Neuronal stem cell (in vitro differentiated cells): ENCODE results near the gene NRM. TPM values are rescaled to one million over a fixed set of nuclear protein-coding genes. Genes with fewer than 3 reads are reported as not detected.

Experiments
- DNase-seq: peaks from one replicate; pipeline ENCODE4 v3.0.0-alpha.2; 2013; ENCODE audit warnings: low spot score
- H2AFZ ChIP-seq: one replicate; pipeline ENCODE4 v1.6.1; 2013; ENCODE audit warnings: mild to moderate bottlenecking, low read length, inconsistent platforms
- H2AK5ac ChIP-seq: 2 replicates; pipeline ENCODE4 v1.6.1; 2013; ENCODE audit warnings: low read depth, mild to moderate bottlenecking, inconsistent platforms, low read length, moderate library complexity, mixed read lengths
- H2BK120ac ChIP-seq: 2 replicates; pipeline ENCODE4 v1.6.1; 2013; ENCODE audit warnings: low read depth, mild to moderate bottlenecking, inconsistent platforms, low read length, moderate library complexity, mixed read lengths
- H2BK12ac ChIP-seq: one replicate; pipeline ENCODE4 v1.6.1; 2013; ENCODE audit warnings: low read length, inconsistent platforms
- H2BK15ac ChIP-seq: 2 replicates; pipeline ENCODE4 v1.6.1; 2013; ENCODE audit warnings: mild to moderate bottlenecking, low read length, inconsistent platforms, mixed read lengths
- H2BK5ac ChIP-seq: one replicate; pipeline ENCODE4 v1.6.1; 2013; ENCODE audit warnings: inconsistent platforms, mild to moderate bottlenecking, low read length, moderate library complexity
- H3K14ac ChIP-seq: one replicate; pipeline ENCODE4 v1.6.1; 2013; ENCODE audit warnings: low read length, inconsistent platforms
- H3K18ac ChIP-seq: 2 replicates; pipeline ENCODE4 v1.6.1; 2013; ENCODE audit warnings: low read length, inconsistent platforms
- H3K23ac ChIP-seq: 2 replicates; pipeline ENCODE4 v1.6.1; 2013; ENCODE audit warnings: low read depth, mild to moderate bottlenecking, mixed read lengths, low read length, inconsistent platforms; ENCODE audit not compliant: poor library complexity
- H3K27ac ChIP-seq: replicated peaks from 3 replicates; pipeline ENCODE4 v1.5.1; 2013; ENCODE audit warnings: low read length, inconsistent platforms
- H3K27me3 ChIP-seq, 3 experiments: 2 replicates each; pipeline ENCODE4 v1.6.1; 2013; ENCODE audit warnings: low read length in 3 of 3, mild to moderate bottlenecking in 2 of 3, inconsistent platforms in 1 of 3, low read depth in 1 of 3, mixed read lengths in 1 of 3, moderate library complexity in 1 of 3; ENCODE audit not compliant: control insufficient read depth in 3 of 3, insufficient read depth in 3 of 3
- H3K36me3 ChIP-seq, 2 donors: replicated peaks in 1 of 2; 2 replicates each; pipeline ENCODE4 v1.6.1; 2013; ENCODE audit warnings: low read length in 2 of 2; ENCODE audit not compliant: control insufficient read depth in 2 of 2, insufficient read depth in 2 of 2
- H3K4ac ChIP-seq: 2 replicates; pipeline ENCODE4 v1.6.1; 2013; ENCODE audit warnings: inconsistent platforms, mild to moderate bottlenecking, low read length, moderate library complexity
- H3K4me1 ChIP-seq, 2 donors: 1 replicate in 1 of 2; 2 replicates in 1 of 2; pipeline ENCODE4 v1.6.1; 2013; ENCODE audit warnings: low read length in 2 of 2, low read depth in 1 of 2; ENCODE audit not compliant: control insufficient read depth in 2 of 2, insufficient read depth in 1 of 2
- H3K4me2 ChIP-seq: one replicate; pipeline ENCODE4 v1.6.1; 2013; ENCODE audit warnings: mild to moderate bottlenecking, low read length, inconsistent platforms; ENCODE audit not compliant: insufficient read depth, poor library complexity, severe bottlenecking
- H3K4me3 ChIP-seq, 2 donors: 2 replicates each; pipeline ENCODE4 v1.5.1; 2013; ENCODE audit warnings: low read length in 2 of 2, mild to moderate bottlenecking in 2 of 2, inconsistent platforms in 1 of 2, moderate library complexity in 1 of 2
- H3K79me1 ChIP-seq: one replicate; pipeline ENCODE4 v1.6.1; 2013; ENCODE audit warnings: low read depth, mild to moderate bottlenecking, inconsistent platforms, low read length, moderate library complexity
- H3K9ac ChIP-seq: one replicate; pipeline ENCODE4 v1.6.1; 2013; ENCODE audit warnings: mild to moderate bottlenecking, low read depth, low read length, inconsistent platforms; ENCODE audit not compliant: poor library complexity
- H3K9me3 ChIP-seq, 2 donors: replicated peaks in 1 of 2; 2 replicates each; pipeline versions ENCODE3 to v1.6.1; 2013; ENCODE audit warnings: low read length in 2 of 2, mild to moderate bottlenecking in 2 of 2, inconsistent platforms in 1 of 2, low read depth in 1 of 2, mixed read lengths in 1 of 2, moderate library complexity in 1 of 2; ENCODE audit not compliant: control insufficient read depth in 2 of 2, insufficient read depth in 1 of 2
- H4K8ac ChIP-seq: one replicate; pipeline ENCODE4 v1.6.1; 2013; ENCODE audit warnings: low read depth, mild to moderate bottlenecking, inconsistent platforms, low read length, moderate library complexity
- H4K91ac ChIP-seq: one replicate; pipeline ENCODE4 v1.6.1; 2013; ENCODE audit warnings: low read length, low read depth, mild to moderate bottlenecking, inconsistent platforms; ENCODE audit not compliant: poor library complexity
- WGBS, 2 donors: extraction: QIAGEN DNeasy Blood & Tissue Kit; methylation state at CpG; one replicate each; pipeline ENCODE4 v1.1.7; 2013; ENCODE audit warnings: missing lambda C conversion rate in 2 of 2, mixed read lengths in 1 of 2; ENCODE audit not compliant: insufficient read length in 2 of 2, insufficient replicate concordance in 1 of 2; ENCODE audit errors: extremely low coverage in 2 of 2; 5-methylcytosine and 5-hydroxymethylcytosine counted together
- small RNA-seq: library from polyadenylated mRNA; stranded (forward); fragments of <200 nt; extraction: miRNeasy Mini kit (QIAGEN cat#:217004); gene quantifications from one replicate; pipeline ENCODE3, GENCODE V24; 2013; ENCODE audit not compliant: insufficient read depth

Gene NRM

GRCh38 chr6:30641048-30641447, 49.7 kb downstream of the NRM start:
- Histone ChIP-seq H3K36me3 (peaks cover 48 to 85% of the 10 kb centered on the region in 2 donors), H3K18ac (no peak overlapping the region)

GRCh38 chr6:30640481-30640880, 50.3 kb downstream of the NRM start:
- Histone ChIP-seq H3K36me3 (peaks cover 46 to 85% of the 10 kb centered on the region in 2 donors), H4K91ac (no peak overlapping the region), H3K18ac (no peak overlapping the region), H3K9ac (no peak overlapping the region), H3K4ac (no peak overlapping the region), H2BK15ac (no peak overlapping the region), H3K27ac (no peak overlapping the region), H3K4me3 (no peak overlapping the region), H3K14ac (no peak overlapping the region), H3K4me2 (no peak overlapping the region), H3K79me1 (peaks cover 7% of the 10 kb centered on the region), H2AK5ac (no peak overlapping the region), H3K4me1 (no peaks in the 10 kb centered on the region), H2BK12ac (no peak overlapping the region), H4K8ac (no peak overlapping the region), H2AFZ (no peak overlapping the region), H3K23ac (no peak overlapping the region), H2BK5ac (no peak overlapping the region), H2BK120ac (no peak overlapping the region), H3K27me3 (no peaks in the 10 kb centered on the region), H3K9me3 (no peaks in the 10 kb centered on the region)
- DNase-seq = no peak
- WGBS, 2 donors = no CpG with 5 or more reads among the region's 10 CpGs

More at GRCh38 chr6:30641048-30641447, 49.7 kb downstream of the NRM start:
- no peak overlapping the region for H3K4ac ChIP-seq
- no peak overlapping the region for H3K27ac ChIP-seq
- no peaks in the 10 kb centered on the region for H3K9me3 ChIP-seq
- H3K9ac ChIP-seq = no peak overlapping the region
- H3K27me3 ChIP-seq = no peaks in the 10 kb centered on the region
- no peak overlapping the region for H3K4me3 ChIP-seq
- H4K91ac ChIP-seq = no peak overlapping the region
- no peak overlapping the region for H2AK5ac ChIP-seq
- no peak for DNase-seq
- H2BK15ac ChIP-seq = no peak overlapping the region
- H3K14ac ChIP-seq = no peak overlapping the region
- no peak overlapping the region for H2BK5ac ChIP-seq
- no peak overlapping the region for H4K8ac ChIP-seq
- no peak overlapping the region for H2AFZ ChIP-seq
- H3K4me1 ChIP-seq = peaks cover 0 to 2% of the 10 kb centered on the region in 2 donors
- H3K23ac ChIP-seq = no peak overlapping the region
- no peak overlapping the region for H2BK12ac ChIP-seq
- no peak overlapping the region for H3K4me2 ChIP-seq
- peaks cover 7% of the 10 kb centered on the region for H3K79me1 ChIP-seq
- no CpG with 5 or more reads among the region's 1 CpG for WGBS, 2 donors
- H2BK120ac ChIP-seq = no peak overlapping the region

Small RNAs within 50 kb of the gene (small RNA-seq; reads per million reads assigned to genes)
- not detected for gene RF00019
